Esophagus muscularis mucosa (tissue), 3 donors: ENCODE data around the gene PFKL.

Experiments used
- CTCF ChIP-seq, 3 experiments: fragments of 200-600 bp in 2 of 3; fragments of 450-650 bp in 1 of 3; sonication (generic) in 2 of 3; IDR thresholded peaks; one replicate each; pipeline ENCODE4 v1.5.1; 2017 to 2019; ENCODE audit warnings: antibody characterized with exemption in 3 of 3, mild to moderate bottlenecking in 2 of 3, moderate library complexity in 1 of 3
- POLR2A ChIP-seq: fragments of 450-650 bp; IDR thresholded peaks from one replicate; pipeline ENCODE4 v1.6.1; 2017; ENCODE audit warnings: antibody characterized with exemption, moderate library complexity, mild to moderate bottlenecking, low read depth
- POLR2AphosphoS5 ChIP-seq, 2 donors: sonication (generic); formaldehyde crosslinking; IDR thresholded peaks; one replicate each; pipeline ENCODE4 v1.6.1; 2017; ENCODE audit warnings: antibody characterized with exemption in 2 of 2

- TF ChIP-seq POLR2A, result no peak
- no peak for TF ChIP-seq CTCF (IDR thresholded peaks at IDR 0.05)
- TF ChIP-seq POLR2AphosphoS5 (IDR thresholded peaks at IDR 0.05), result no peak
Measured at GRCh38 chr21:44263221-44263760, 36.6 kb upstream of the PFKL start.
